Gastroesophageal sphincter (tissue), 3 donors: ENCODE data around the gene TSPEAR.

ENCODE experiments used
- POLR2A ChIP-seq, 2 donors: fragments of 450-650 bp; IDR thresholded peaks; one replicate each; pipeline ENCODE4 v1.6.1; 2017; ENCODE audit warnings: antibody characterized with exemption in 2 of 2, mild to moderate bottlenecking in 2 of 2, moderate library complexity in 1 of 2
- POLR2AphosphoS5 ChIP-seq: sonication (generic); formaldehyde crosslinking; IDR thresholded peaks from one replicate; pipeline ENCODE4 v1.6.1; 2017; ENCODE audit warnings: antibody characterized with exemption
- TF ChIP-seq, protein P1 (sequence below), 4 experiments: fragments of 200-600 bp in 2 of 4; fragments of 450-650 bp in 2 of 4; sonication (generic) in 1 of 4; IDR thresholded peaks; one replicate each; pipeline ENCODE4 v1.5.1; 2017 to 2019; ENCODE audit warnings: antibody characterized with exemption in 4 of 4, mild to moderate bottlenecking in 2 of 4, moderate library complexity in 2 of 4

DNA sequence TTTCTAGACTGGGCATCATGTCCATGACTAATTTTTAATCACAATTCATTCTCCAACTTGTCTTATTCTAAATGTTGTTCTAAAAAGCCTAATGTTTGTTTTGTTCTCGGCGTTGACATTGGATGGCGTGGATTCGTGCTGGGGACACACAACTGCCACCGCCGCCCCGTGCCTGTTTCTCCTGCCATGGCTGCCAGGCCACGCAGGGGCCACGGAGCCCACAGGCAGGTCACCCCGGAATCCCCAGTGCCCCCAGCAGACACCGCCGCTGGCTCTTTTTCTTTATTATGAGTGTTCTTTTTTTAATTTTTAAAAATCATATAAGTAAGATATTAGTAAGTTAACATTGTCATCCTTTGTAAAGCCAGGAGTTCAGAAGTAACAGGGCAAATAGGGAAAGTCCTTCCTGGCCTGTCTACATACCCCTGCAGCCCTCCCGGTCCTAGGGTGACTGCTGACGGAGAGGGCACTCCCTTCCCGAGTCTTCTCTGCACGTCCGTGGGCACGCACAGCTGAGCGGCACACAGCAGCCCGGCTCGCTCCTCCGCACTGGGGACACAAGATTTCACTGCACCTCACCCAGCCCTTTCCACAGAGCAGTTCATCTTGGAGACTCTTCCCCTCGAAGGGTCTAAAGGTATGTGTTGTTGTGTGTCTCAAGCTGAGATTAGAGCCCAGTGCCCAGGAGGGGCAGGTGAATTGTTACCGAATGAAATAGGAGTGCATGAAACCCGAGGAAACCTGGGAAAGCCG lies 203.5 kb downstream of the TSPEAR start:
- TF ChIP-seq POLR2A (IDR thresholded peaks at IDR 0.05) (no peak), POLR2AphosphoS5 (no peak)
- TF ChIP-seq, protein P1, sequence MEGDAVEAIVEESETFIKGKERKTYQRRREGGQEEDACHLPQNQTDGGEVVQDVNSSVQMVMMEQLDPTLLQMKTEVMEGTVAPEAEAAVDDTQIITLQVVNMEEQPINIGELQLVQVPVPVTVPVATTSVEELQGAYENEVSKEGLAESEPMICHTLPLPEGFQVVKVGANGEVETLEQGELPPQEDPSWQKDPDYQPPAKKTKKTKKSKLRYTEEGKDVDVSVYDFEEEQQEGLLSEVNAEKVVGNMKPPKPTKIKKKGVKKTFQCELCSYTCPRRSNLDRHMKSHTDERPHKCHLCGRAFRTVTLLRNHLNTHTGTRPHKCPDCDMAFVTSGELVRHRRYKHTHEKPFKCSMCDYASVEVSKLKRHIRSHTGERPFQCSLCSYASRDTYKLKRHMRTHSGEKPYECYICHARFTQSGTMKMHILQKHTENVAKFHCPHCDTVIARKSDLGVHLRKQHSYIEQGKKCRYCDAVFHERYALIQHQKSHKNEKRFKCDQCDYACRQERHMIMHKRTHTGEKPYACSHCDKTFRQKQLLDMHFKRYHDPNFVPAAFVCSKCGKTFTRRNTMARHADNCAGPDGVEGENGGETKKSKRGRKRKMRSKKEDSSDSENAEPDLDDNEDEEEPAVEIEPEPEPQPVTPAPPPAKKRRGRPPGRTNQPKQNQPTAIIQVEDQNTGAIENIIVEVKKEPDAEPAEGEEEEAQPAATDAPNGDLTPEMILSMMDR (IDR thresholded peaks at IDR 0.05): no peak
